Uterus (tissue), 2 donors: ENCODE data around the gene DMD.

Experiments
- CTCF ChIP-seq, 4 experiments: fragments of 200-600 bp in 2 of 4; fragments of 450-650 bp in 2 of 4; sonication (generic) in 2 of 4; IDR thresholded peaks; one replicate each; pipeline ENCODE4 v1.5.1; 2016 to 2019; ENCODE audit warnings: antibody characterized with exemption in 4 of 4, mild to moderate bottlenecking in 2 of 4, moderate library complexity in 1 of 4
- POLR2A ChIP-seq, 2 donors: fragments of 450-650 bp; IDR thresholded peaks; one replicate each; pipeline ENCODE4 v1.6.1; 2016; ENCODE audit warnings: antibody characterized with exemption in 2 of 2, mild to moderate bottlenecking in 1 of 2, moderate library complexity in 1 of 2

DNA sequence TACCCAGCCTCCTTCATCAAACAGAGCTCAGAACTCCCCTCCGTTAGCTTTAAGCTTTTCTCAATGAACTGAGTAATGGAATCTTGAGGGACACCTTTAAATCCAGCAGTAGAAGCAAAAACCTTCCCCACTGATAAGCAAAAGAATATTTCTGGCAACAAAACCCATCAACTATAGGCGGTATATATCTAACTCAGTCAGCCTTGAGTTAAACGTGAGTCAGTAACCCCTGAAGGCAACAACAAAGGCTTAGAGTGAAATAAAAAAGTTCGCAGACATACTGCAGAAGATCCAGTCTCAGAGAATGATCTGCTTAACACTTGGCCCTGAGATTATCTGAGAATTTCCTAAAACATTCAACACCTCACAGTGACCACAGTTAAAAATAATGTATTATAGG is 77.2 kb downstream of the DMD start:
- no peak for TF ChIP-seq CTCF (IDR thresholded peaks at IDR 0.05)
- no peak for TF ChIP-seq POLR2A (IDR thresholded peaks at IDR 0.05)
